HEK293T (cell line): ENCODE results near the gene IL17A.

Source experiments
- FOXA1 ChIP-seq: fragments of 450-650 bp; IDR thresholded peaks from 2 replicates; pipeline ENCODE4 v1.6.1; 2016; ENCODE audit warnings: mild to moderate bottlenecking
- HDGF ChIP-seq: fragments of 450-650 bp; IDR thresholded peaks from 2 replicates; pipeline ENCODE4 v1.6.1; 2017; ENCODE audit warnings: antibody characterized with exemption, borderline replicate concordance
- TARDBP ChIP-seq: fragments of 450-650 bp; IDR thresholded peaks from 2 replicates; pipeline ENCODE4 v1.6.1; 2016

GRCh38 chr6:52189974-52190373 lies 3.8 kb downstream of the IL17A start:
- TF ChIP-seq FOXA1 = no peak
- no peak for TF ChIP-seq TARDBP
- TF ChIP-seq HDGF = no peak
